A673 (cell line): ENCODE results near the gene CDKL5. TPM values are rescaled to one million over a fixed set of nuclear protein-coding genes. Genes with fewer than 3 reads are reported as not detected.

ENCODE experiments used
- BruUV-seq: library from RNA; stranded (reverse); fragments of 400-500 nt; replicated peaks from 2 replicates; lab custom pipeline; 2021; lab: Mats Ljungman, UMichigan
- CTCF ChIA-PET: fragments of 300-600 bp; sonication (Branson Sonifier 250); formaldehyde crosslinking; loops from one replicate; lab custom pipeline; 2022; ENCODE audit warnings: antibody characterized with exemption; lab: Charles Lee
- POLR2A ChIA-PET: fragments of 300-600 bp; sonication (Branson Sonifier 250); formaldehyde crosslinking; loops from one replicate; lab custom pipeline; 2022; ENCODE audit warnings: antibody characterized with exemption; ENCODE audit not compliant: low non-redundant PET; lab: Charles Lee
- DNase-seq: peaks from one replicate; pipeline ENCODE4 v3.0.0-alpha.2; 2015; ENCODE audit warnings: low spot score
- H3K27ac ChIP-seq: fragments of 200-600 bp; sonication (generic); 2 replicates; pipeline ENCODE4 v1.5.1; 2016; ENCODE audit warnings: mixed run types, low read depth, mild to moderate bottlenecking, mixed read lengths, antibody characterized with exemption, low read length; ENCODE audit not compliant: poor library complexity, severe bottlenecking
- H3K27me3 ChIP-seq: fragments of 200-600 bp; sonication (generic); replicated peaks from 2 replicates; pipeline ENCODE4 v1.6.1; 2017; ENCODE audit warnings: mixed run types, low read depth, mild to moderate bottlenecking, mixed read lengths, antibody characterized with exemption, low read length; ENCODE audit not compliant: insufficient read depth, poor library complexity
- H3K36me3 ChIP-seq: fragments of 200-600 bp; sonication (generic); 2 replicates; pipeline ENCODE4 v1.6.1; 2016; ENCODE audit warnings: mixed run types, mild to moderate bottlenecking, mixed read lengths, antibody characterized with exemption, low read length; ENCODE audit not compliant: insufficient read depth, poor library complexity, severe bottlenecking
- H3K4me1 ChIP-seq: fragments of 200-600 bp; sonication (generic); 2 replicates; pipeline ENCODE4 v1.6.1; 2017; ENCODE audit warnings: mixed run types, mild to moderate bottlenecking, mixed read lengths, antibody characterized with exemption, low read length; ENCODE audit not compliant: insufficient read depth, poor library complexity, severe bottlenecking
- H3K4me3 ChIP-seq: fragments of 200-600 bp; sonication (generic); 2 replicates; pipeline ENCODE4 v1.5.1; 2016; ENCODE audit warnings: low read depth, mixed run types, mild to moderate bottlenecking, mixed read lengths, low read length; ENCODE audit not compliant: poor library complexity, severe bottlenecking
- H3K9me3 ChIP-seq: fragments of 200-600 bp; sonication (generic); 2 replicates; pipeline ENCODE4 v1.6.1; 2016; ENCODE audit warnings: mixed run types, low read depth, mild to moderate bottlenecking, mixed read lengths, antibody characterized with exemption, low read length; ENCODE audit not compliant: poor library complexity, severe bottlenecking
- CTCF ChIP-seq: fragments of 300-800, 200-600 bp; sonication (generic); conservative IDR thresholded peaks from 2 replicates; pipeline ENCODE4 v1.5.1; 2017; ENCODE audit warnings: low read depth, mild to moderate bottlenecking, antibody characterized with exemption, low read length, moderate library complexity, mixed read lengths
- EZH2 ChIP-seq: fragments of 200-600 bp; sonication (generic); IDR thresholded peaks from 2 replicates; pipeline ENCODE4 v1.6.1; 2017; ENCODE audit warnings: borderline replicate concordance, low read depth, mild to moderate bottlenecking, mixed read lengths, antibody characterized with exemption, low read length; ENCODE audit not compliant: poor library complexity, severe bottlenecking
- intact Hi-C: fragments of 100-400 bp; cut with micrococcal nuclease; formaldehyde crosslinking; loops from one replicate; pipeline ENCODE4 v1.10.0; 2022; ENCODE audit not compliant: unreplicated experiment
- total RNA-seq: library from RNA; stranded (reverse); gene quantifications from 2 replicates; pipeline ENCODE4 v1.2.3, GENCODE V29; 2021

The CDKL5 gene
- total RNA-seq, 1 experiment from 2014 or later = 7.5 TPM

DNA sequence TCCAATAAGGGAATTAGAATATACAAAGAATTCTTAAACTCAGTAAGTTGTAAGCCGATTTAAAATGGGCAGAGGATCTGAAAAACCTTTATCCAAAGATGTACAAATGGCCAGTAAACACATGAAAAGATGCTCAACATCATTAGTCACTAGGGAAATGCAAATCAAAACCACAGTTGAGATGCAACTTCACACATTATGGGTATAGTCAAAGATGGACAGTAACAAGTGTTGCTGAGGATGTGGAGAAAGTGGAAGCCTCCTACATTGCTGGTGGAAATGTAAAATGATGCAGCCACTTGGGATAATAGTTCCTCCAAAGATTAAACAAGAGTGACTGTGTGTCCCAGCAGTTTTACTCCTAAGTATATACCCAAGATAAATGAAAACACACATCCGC, 213.9 kb downstream of the CDKL5 start:
- intact Hi-C loops = no loop called here
- DNase-seq = no peak

GRCh38 chrX:18640686-18641085, 215.3 kb downstream of the CDKL5 start:
- no peak overlapping the region for H3K4me3 ChIP-seq
- no TSS peak for BruUV-seq
- POLR2A ChIA-PET = no interaction called here
- intact Hi-C loops = no loop called here
- no peaks in the 10 kb centered on the region for H3K4me1 ChIP-seq
- H3K27me3 ChIP-seq = no peaks in the 10 kb centered on the region
- no peaks in the 10 kb centered on the region for H3K36me3 ChIP-seq
- H3K9me3 ChIP-seq = no peaks in the 10 kb centered on the region
- H3K27ac ChIP-seq = no peak overlapping the region
- CTCF ChIA-PET = no interaction called here
- TF ChIP-seq CTCF = no peak
- TF ChIP-seq EZH2 = no peak
- no peak for DNase-seq

More for the DNA sequence above, 213.9 kb downstream of the CDKL5 start:
- H3K4me1 ChIP-seq = no peaks in the 10 kb centered on the region
- POLR2A ChIA-PET = no interaction called here
- BruUV-seq = no TSS peak
- H3K4me3 ChIP-seq = no peak overlapping the region
- CTCF ChIA-PET = no interaction called here
- no peaks in the 10 kb centered on the region for H3K36me3 ChIP-seq
- TF ChIP-seq EZH2 (no peak), CTCF (no peak)
- no peak overlapping the region for H3K27ac ChIP-seq
- no peaks in the 10 kb centered on the region for H3K27me3 ChIP-seq
- H3K9me3 ChIP-seq = no peaks in the 10 kb centered on the region

GRCh38 chrX:18643243-18643642, 217.8 kb downstream of the CDKL5 start:
- ChIA-PET POLR2A (no interaction called here), CTCF (interaction anchor here (0.5 kb wide), 1 partner anchor 1254 kb away, joined by 3 read pairs; no protein-coding TSS in a partner anchor)

More at GRCh38 chrX:18643243-18643642, 217.8 kb downstream of the CDKL5 start:
- Histone ChIP-seq H3K27ac (no peak overlapping the region), H3K4me1 (no peaks in the 10 kb centered on the region), H3K36me3 (no peaks in the 10 kb centered on the region), H3K9me3 (no peaks in the 10 kb centered on the region), H3K27me3 (no peaks in the 10 kb centered on the region), H3K4me3 (no peak overlapping the region)
- BruUV-seq = no TSS peak
- intact Hi-C loops = no loop called here
- TF ChIP-seq CTCF = no peak
- TF ChIP-seq EZH2 = no peak
- DNase-seq = no peak
